IPS DF 19.7 (cell line): ENCODE data around the gene GALNT10.

Source experiments
- DNase-seq: peaks from one replicate; pipeline ENCODE4 v3.0.0-alpha.2; 2013; ENCODE audit warnings: low read depth, low spot score

Gene GALNT10

GRCh38 chr5:154442801-154443200, 252.3 kb downstream of the GALNT10 start:
- no peak for DNase-seq

GRCh38 chr5:154444556-154445421, 254.3 kb downstream of the GALNT10 start:
- no peak for DNase-seq

- DNase-seq, result peak; percentile 63
Measured at GRCh38 chr5:154445422-154446194, 255.1 kb downstream of the GALNT10 start, which contains the start of gene SAP30L. TSS of gene SAP30L (plus strand) at chr5:154445997. CDS start at chr5:154446605, 608 bp downstream.

- no peak for DNase-seq
Measured at GRCh38 chr5:154446195-154447088, 255.9 kb downstream of the GALNT10 start.

- no peak for DNase-seq
Measured at GRCh38 chr5:154447089-154447725, 256.7 kb downstream of the GALNT10 start.

- no peak for DNase-seq
Measured at GRCh38 chr5:154449786-154450185, 259.3 kb downstream of the GALNT10 start.

GRCh38 chr5:154451957-154452356, 261.4 kb downstream of the GALNT10 start:
- DNase-seq, result no peak

- no peak for DNase-seq
Measured at GRCh38 chr5:154455585-154455984, 265.1 kb downstream of the GALNT10 start.

GRCh38 chr5:154456540-154456939, 266.0 kb downstream of the GALNT10 start:
- no peak for DNase-seq

- no peak for DNase-seq
Measured at GRCh38 chr5:154459015-154459414, 268.5 kb downstream of the GALNT10 start.

GRCh38 chr5:154460172-154460571, 269.6 kb downstream of the GALNT10 start:
- no peak for DNase-seq

GRCh38 chr5:154461531-154461930, 271.0 kb downstream of the GALNT10 start:
- DNase-seq, result no peak

- no peak for DNase-seq
Measured at GRCh38 chr5:154464438-154464837, 273.9 kb downstream of the GALNT10 start.

- DNase-seq, result no peak
Measured at GRCh38 chr5:154465169-154465568, 274.6 kb downstream of the GALNT10 start.

- no peak for DNase-seq
Measured at GRCh38 chr5:154466147-154466546, 275.6 kb downstream of the GALNT10 start.

GRCh38 chr5:154466671-154467070, 276.1 kb downstream of the GALNT10 start:
- no peak for DNase-seq

GRCh38 chr5:154467655-154468354, 277.3 kb downstream of the GALNT10 start:
- DNase-seq, result no peak

- DNase-seq, result no peak
Measured at GRCh38 chr5:154470137-154470536, 279.6 kb downstream of the GALNT10 start.
